HL-60 (cell line): Measurements from ENCODE around the gene HAUS2.
"Not testable (repeated sequence)": the region's sequence is repeated elsewhere in the genome, so short reads cannot be mapped to it uniquely, and the experiment has no call there.

ENCODE experiments used
- DNase-seq, 2 experiments: peaks; one replicate each; pipeline ENCODE4 v3.0.0-alpha.2; 2010 to 2020; ENCODE audit warnings: low read depth in 1 of 2, low spot score in 1 of 2
- H3K27ac ChIP-seq: fragments of 250-450 bp; sonication (Bioruptor Pico); replicated peaks from 2 replicates; pipeline ENCODE4 v1.5.1; 2020; ENCODE audit warnings: mild to moderate bottlenecking, moderate library complexity
- H3K27me3 ChIP-seq: fragments of 250-450 bp; sonication (Bioruptor Pico); 2 replicates; pipeline ENCODE4 v1.5.1; 2021; ENCODE audit warnings: mild to moderate bottlenecking, moderate library complexity; ENCODE audit not compliant: insufficient read depth, poor library complexity, severe bottlenecking
- H3K4me3 ChIP-seq: replicated peaks from 2 replicates; pipeline ENCODE4 v1.5.1; 2011; ENCODE audit warnings: mild to moderate bottlenecking, control low read depth, low read length; ENCODE audit not compliant: insufficient read depth
- GABPA ChIP-seq: IDR thresholded peaks from 2 replicates; pipeline ENCODE4 v1.6.1; 2012; ENCODE audit warnings: low read depth
- POLR2AphosphoS5 ChIP-seq: IDR thresholded peaks from 2 replicates; pipeline ENCODE4 v1.6.1; 2012; ENCODE audit warnings: low read depth
- SPI1 ChIP-seq: IDR thresholded peaks from 2 replicates; pipeline ENCODE4 v1.6.1; 2012; ENCODE audit warnings: low read depth, mild to moderate bottlenecking, borderline replicate concordance
- TF ChIP-seq, protein P1 (sequence below): IDR thresholded peaks from 2 replicates; pipeline ENCODE4 v1.6.1; 2012; ENCODE audit warnings: low read depth; ENCODE audit not compliant: insufficient replicate concordance
- TF ChIP-seq, protein P2 (sequence below): IDR thresholded peaks from one replicate; pipeline ENCODE4 v1.5.1; 2011; ENCODE audit warnings: low read length, control low read depth, inconsistent platforms; ENCODE audit not compliant: insufficient read depth

The HAUS2 gene

DNA sequence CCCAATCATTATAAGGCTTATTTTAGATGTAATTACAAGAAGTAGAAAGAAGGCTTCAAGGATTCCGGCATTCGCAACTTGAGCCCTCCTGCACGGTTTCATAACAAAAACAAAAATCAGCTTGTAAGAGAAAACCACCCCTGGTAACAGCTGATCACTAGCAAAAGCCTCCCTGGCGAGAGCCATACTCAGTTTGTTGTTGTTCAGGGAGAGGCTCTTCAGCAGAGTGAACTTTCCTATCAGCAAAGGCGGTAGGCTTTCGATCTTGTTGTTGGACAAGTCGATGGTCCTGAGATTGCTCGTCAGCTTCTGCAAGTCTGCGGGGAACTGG, 755 bp upstream of the HAUS2 start:
- H3K4me3 ChIP-seq, result peak overlapping the region; percentile 93
- no peak for DNase-seq
- peak overlapping the region; percentile 90 for H3K27ac ChIP-seq
- H3K27me3 ChIP-seq, result no peaks in the 10 kb centered on the region
- TF ChIP-seq, protein P1, sequence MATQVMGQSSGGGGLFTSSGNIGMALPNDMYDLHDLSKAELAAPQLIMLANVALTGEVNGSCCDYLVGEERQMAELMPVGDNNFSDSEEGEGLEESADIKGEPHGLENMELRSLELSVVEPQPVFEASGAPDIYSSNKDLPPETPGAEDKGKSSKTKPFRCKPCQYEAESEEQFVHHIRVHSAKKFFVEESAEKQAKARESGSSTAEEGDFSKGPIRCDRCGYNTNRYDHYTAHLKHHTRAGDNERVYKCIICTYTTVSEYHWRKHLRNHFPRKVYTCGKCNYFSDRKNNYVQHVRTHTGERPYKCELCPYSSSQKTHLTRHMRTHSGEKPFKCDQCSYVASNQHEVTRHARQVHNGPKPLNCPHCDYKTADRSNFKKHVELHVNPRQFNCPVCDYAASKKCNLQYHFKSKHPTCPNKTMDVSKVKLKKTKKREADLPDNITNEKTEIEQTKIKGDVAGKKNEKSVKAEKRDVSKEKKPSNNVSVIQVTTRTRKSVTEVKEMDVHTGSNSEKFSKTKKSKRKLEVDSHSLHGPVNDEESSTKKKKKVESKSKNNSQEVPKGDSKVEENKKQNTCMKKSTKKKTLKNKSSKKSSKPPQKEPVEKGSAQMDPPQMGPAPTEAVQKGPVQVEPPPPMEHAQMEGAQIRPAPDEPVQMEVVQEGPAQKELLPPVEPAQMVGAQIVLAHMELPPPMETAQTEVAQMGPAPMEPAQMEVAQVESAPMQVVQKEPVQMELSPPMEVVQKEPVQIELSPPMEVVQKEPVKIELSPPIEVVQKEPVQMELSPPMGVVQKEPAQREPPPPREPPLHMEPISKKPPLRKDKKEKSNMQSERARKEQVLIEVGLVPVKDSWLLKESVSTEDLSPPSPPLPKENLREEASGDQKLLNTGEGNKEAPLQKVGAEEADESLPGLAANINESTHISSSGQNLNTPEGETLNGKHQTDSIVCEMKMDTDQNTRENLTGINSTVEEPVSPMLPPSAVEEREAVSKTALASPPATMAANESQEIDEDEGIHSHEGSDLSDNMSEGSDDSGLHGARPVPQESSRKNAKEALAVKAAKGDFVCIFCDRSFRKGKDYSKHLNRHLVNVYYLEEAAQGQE, result no peak
- 0 out of 2 replicates have a peak, but pooled peaks have one; percentile 7 for TF ChIP-seq GABPA

DNA sequence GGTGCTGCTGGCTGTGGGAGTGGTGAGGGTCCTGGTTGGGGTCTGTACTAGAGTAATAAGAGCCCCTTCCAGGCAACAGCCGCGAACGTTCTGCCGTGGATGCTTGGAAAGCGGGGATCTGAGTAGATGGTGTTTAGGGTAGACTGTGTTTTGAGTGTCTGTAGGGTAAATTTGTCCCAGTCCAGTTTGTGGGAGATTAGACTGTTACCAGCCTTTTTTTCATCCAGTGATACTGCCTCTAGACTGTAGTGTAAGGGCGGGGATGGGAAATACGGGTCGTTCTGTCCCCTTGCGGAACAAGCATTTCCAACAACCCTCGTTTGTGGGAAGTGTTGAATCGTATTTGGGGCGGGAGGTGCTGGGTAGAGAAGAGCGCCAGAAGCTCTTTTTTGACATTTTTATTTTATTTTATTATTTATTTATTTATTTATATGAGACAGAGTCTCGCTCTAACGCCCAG, 424 bp downstream of the HAUS2 start:
- 0 out of 2 replicates have a peak, but pooled peaks have one; percentile 5 for TF ChIP-seq POLR2AphosphoS5
- TF ChIP-seq GABPA, result no peak
- TF ChIP-seq, protein P1, result peak; percentile 15
- Histone ChIP-seq H3K27me3 (no peaks in the 10 kb centered on the region), H3K27ac (peak overlapping the region; percentile 90), H3K4me3 (peak overlapping the region; percentile 93)
- DNase-seq, result peak; percentile 40 to 75

DNA sequence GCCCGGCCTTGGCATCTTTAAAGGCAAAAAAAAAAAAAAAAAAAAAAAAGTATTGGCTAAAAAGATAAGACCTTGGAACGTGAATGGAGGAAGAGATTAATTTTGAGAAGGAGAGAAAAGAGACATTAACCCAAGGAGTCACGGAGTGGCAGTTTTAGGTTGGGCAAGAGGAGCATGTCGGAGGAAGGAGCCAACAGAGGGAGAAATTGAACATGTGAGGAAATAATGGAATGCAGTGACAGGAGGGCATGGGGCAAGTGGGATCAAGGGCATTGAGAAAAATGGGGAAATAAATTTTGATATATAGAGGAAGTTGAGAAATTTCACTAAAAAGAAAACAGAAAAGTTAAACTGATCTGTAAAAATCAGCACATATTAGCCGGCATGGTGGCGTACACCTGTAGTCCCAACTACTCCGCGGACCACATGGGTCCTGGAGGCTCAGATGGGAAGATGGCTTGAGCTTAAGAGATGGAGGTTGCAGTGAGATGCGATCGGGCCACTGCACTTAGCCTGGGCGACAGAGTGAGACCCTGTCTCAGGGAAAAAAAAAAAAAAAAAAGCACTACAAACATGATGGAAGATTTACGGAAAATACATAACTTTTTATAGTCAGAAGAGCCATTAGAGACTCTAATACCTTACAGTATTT, 1.2 kb downstream of the HAUS2 start:
- H3K27me3 ChIP-seq, result no peaks in the 10 kb centered on the region
- peak overlapping the region; percentile 90 for H3K27ac ChIP-seq
- no peak for TF ChIP-seq GABPA
- TF ChIP-seq, protein P1, result no peak
- peak; percentile 33; the same call in 1 of the 2 replicates for TF ChIP-seq POLR2AphosphoS5
- H3K4me3 ChIP-seq, result peak overlapping the region; percentile 93
- peak in 1 of 2 experiments; percentile 50 for DNase-seq

DNA sequence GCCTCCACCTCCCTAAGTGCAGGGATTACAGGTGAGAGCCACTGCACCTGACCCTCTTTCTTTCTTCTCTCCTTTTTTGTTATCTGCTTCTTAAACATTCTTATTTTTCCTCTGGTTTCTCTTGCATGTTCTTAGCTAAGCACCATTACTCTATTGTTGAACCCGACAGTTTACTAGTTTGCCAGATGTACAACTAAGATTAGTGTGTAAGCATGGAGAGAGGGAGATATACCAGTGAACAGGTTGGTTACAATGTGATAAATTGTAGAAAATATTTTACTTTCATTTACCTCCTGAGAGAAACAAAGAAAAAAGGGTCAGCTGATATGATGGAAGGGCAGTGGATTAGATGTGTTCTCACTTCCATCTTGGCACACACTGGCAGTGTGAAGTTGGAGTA, 4.9 kb downstream of the HAUS2 start:
- H3K27ac ChIP-seq, result no peak overlapping the region; the same call in 1 of the 2 replicates
- no peak overlapping the region for H3K4me3 ChIP-seq
- no peak for DNase-seq
- TF ChIP-seq, protein P2, sequence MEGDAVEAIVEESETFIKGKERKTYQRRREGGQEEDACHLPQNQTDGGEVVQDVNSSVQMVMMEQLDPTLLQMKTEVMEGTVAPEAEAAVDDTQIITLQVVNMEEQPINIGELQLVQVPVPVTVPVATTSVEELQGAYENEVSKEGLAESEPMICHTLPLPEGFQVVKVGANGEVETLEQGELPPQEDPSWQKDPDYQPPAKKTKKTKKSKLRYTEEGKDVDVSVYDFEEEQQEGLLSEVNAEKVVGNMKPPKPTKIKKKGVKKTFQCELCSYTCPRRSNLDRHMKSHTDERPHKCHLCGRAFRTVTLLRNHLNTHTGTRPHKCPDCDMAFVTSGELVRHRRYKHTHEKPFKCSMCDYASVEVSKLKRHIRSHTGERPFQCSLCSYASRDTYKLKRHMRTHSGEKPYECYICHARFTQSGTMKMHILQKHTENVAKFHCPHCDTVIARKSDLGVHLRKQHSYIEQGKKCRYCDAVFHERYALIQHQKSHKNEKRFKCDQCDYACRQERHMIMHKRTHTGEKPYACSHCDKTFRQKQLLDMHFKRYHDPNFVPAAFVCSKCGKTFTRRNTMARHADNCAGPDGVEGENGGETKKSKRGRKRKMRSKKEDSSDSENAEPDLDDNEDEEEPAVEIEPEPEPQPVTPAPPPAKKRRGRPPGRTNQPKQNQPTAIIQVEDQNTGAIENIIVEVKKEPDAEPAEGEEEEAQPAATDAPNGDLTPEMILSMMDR, result no peak
- TF ChIP-seq SPI1, result peak; percentile 52; the same call in 1 of the 2 replicates
- H3K27me3 ChIP-seq, result no peaks in the 10 kb centered on the region

DNA sequence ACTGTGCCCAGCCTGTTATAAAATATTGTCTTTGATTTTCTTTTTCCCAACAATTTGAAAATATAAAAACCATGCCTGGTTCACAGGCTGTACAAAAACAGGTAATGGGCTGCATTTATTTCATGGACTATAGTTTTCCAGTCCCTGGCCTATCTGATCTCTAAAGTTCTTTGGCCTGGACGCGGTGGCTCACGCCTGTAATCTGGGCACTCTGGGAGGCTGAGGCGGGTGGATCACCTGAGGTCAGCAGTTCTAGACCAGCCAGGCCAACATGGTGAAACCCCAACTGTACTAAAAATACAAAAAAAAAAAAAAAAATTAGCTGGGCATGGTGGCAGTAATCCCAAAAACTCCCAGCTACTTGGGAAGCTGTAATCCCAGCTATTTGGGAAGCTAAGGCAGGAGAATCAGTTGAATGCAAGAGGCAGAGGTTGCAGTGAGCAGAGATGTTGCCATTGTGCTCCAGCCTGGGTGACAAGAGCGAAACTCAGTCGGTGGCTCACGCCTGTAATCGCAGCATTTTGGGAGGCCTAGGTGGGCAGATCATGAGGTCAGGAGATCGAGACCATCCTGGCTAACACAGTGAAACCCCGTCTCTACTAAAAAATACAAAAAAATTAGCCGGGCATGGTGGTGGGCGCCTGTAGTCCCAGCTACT, 8.0 kb downstream of the HAUS2 start:
- not testable (repeated sequence) for DNase-seq, H3K27ac ChIP-seq, H3K27me3 ChIP-seq, H3K4me3 ChIP-seq
